IPS DF 6.9 (cell line): ENCODE data around the gene MAD2L2.

Experiments
- DNase-seq: peaks from one replicate; pipeline ENCODE4 v3.0.0-alpha.2; 2013; ENCODE audit warnings: low read depth, low spot score
- H3K27ac ChIP-seq: one replicate; pipeline ENCODE4 v1.5.1; 2013; ENCODE audit warnings: low read length, control low read depth
- H3K27me3 ChIP-seq: 2 replicates; pipeline ENCODE4 v1.6.1; 2013; ENCODE audit warnings: mild to moderate bottlenecking, low read length; ENCODE audit not compliant: control insufficient read depth, insufficient read depth
- H3K36me3 ChIP-seq: 2 replicates; pipeline ENCODE4 v1.6.1; 2013; ENCODE audit warnings: low read length; ENCODE audit not compliant: control insufficient read depth, insufficient read depth
- H3K4me1 ChIP-seq: 2 replicates; pipeline ENCODE4 v1.6.1; 2013; ENCODE audit warnings: low read length; ENCODE audit not compliant: control insufficient read depth, insufficient read depth
- H3K4me3 ChIP-seq: 2 replicates; pipeline ENCODE4 v1.5.1; 2013; ENCODE audit warnings: mild to moderate bottlenecking, low read length
- H3K9me3 ChIP-seq: 2 replicates; pipeline ENCODE4 v1.6.1; 2013; ENCODE audit warnings: low read length, inconsistent platforms; ENCODE audit not compliant: control insufficient read depth, insufficient read depth
- WGBS: extraction: QIAGEN DNeasy Blood & Tissue Kit; methylation state at CpG from one replicate; pipeline ENCODE4 v1.1.7; 2013; ENCODE audit warnings: mixed read lengths, missing lambda C conversion rate; ENCODE audit not compliant: insufficient read length, insufficient coverage; 5-methylcytosine and 5-hydroxymethylcytosine counted together

MAD2L2 gene

DNA sequence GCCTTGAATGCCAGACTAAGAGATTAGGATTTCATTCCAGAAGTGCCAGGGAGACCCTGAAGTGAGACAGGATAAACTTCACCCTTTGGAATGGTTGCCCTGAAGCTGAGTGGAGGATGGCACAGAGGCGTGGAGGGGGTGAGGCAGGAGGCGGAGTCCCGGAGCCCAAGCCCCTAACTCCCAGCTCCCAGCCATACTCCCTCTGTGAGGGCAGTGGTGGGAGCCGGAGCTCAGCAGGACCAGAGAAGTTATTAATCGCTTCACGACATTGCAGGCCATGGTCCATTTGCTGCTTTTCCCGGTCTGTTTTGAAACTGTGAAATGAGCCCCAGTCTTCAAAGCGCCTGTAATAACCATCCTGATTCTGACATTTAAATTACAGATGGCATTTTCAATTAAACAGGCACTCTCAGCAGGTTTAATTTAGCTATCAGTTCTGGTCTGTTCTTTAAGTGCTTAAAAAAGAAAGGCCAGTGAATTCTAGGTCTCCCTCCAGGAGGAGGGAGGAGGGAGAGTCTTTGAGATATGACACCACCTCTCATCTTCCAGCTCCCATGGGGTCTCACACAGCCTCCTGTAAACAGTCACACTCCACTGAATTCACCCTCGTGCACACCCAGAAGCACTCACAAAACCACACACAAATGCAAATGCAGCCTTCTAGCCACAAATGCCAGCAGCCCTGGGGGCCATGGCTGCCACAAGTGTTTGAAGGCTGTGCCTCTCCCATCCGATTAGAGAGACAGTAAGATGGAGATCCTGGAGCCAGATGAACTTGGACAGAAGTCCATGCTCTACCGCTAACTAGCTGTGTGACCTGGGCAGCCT lies 46.4 kb downstream of the MAD2L2 start:
- no peaks in the 10 kb centered on the region for H3K27me3 ChIP-seq
- H3K4me1 ChIP-seq = no peaks in the 10 kb centered on the region
- DNase-seq = no peak
- no peak overlapping the region for H3K4me3 ChIP-seq
- no peaks in the 10 kb centered on the region for H3K36me3 ChIP-seq
- H3K9me3 ChIP-seq = no peaks in the 10 kb centered on the region
- WGBS = no CpG with 5 or more reads among the region's 11 CpGs
- H3K27ac ChIP-seq = no peak overlapping the region

DNA sequence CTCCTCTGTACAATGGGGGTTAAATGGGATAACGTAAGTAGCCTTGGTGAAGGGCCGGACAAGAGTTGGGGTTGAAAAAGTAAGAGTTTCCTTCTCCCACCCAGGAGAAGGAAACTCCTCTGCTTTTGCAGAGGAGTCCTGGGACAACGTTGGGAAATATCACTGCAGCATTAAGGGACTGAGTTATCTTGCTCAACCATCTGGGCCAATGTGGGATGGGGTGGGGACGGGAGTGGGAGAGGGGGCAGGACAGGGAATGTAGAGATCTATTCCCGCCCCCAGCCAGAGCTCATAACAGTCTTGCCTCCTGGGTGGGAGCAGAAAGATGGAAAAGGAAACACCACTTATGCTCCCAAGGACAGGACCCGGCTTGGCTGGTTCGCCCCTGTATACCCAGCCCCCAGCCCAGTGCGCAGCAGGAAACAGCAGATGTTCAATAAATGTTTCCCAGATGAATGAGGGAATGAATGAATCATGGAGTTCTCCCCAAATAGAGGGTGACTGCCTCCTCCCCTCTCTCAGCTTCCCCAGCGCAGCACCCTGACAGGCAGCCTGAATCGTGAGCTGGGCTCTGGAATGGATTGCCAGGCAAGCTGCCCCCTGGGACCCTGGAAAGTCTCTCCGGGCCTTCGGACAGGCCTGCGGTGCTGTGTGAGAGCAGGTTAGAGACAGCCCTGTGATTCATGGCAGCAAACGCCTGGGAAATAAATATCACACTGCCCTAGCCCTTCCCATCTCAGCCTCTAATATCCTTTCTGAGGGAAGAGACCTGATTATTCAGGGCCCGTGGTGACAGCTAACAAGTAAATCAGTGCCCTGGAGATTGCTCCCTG lies 51.5 kb downstream of the MAD2L2 start:
- H3K27ac ChIP-seq = no peak overlapping the region
- no peak for DNase-seq
- H3K4me1 ChIP-seq = no peaks in the 10 kb centered on the region
- no peaks in the 10 kb centered on the region for H3K36me3 ChIP-seq
- no CpG with 5 or more reads among the region's 15 CpGs for WGBS
- no peaks in the 10 kb centered on the region for H3K27me3 ChIP-seq
- H3K9me3 ChIP-seq = no peaks in the 10 kb centered on the region; the same call in 1 of the 2 replicates
- H3K4me3 ChIP-seq = no peak overlapping the region

DNA sequence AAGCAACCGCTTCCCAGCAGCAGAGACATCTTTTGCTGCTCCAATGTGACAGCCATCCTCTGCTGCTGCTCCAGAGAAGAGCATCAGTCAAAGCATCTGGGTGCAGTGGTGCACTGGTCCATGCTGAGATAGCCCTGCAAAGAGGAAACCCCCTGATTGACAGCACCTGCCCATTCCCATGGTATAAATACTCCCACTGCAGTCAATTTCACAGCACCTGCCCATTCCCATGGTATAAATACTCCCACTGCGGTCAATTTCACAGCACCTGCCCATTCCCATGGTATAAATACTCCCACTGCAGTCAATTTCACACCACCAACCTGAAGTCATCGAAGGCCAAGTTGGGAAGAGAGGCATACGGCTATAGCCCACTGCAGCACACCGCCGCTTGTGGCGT lies 52.2 kb downstream of the MAD2L2 start:
- Histone ChIP-seq H3K4me1 (no peaks in the 10 kb centered on the region), H3K4me3 (no peak overlapping the region), H3K27me3 (no peaks in the 10 kb centered on the region), H3K36me3 (no peaks in the 10 kb centered on the region), H3K9me3 (no peaks in the 10 kb centered on the region; the same call in 1 of the 2 replicates), H3K27ac (no peak overlapping the region)
- WGBS = no CpG with 5 or more reads among the region's 7 CpGs
- DNase-seq = no peak

GRCh38 chr1:11626551-11626950 lies 54.4 kb downstream of the MAD2L2 start:
- no peaks in the 10 kb centered on the region for H3K27me3 ChIP-seq

More at GRCh38 chr1:11626551-11626950, 54.4 kb downstream of the MAD2L2 start:
- Histone ChIP-seq H3K27ac (no peak overlapping the region), H3K4me1 (no peaks in the 10 kb centered on the region), H3K9me3 (no peaks in the 10 kb centered on the region; the same call in 1 of the 2 replicates), H3K36me3 (no peaks in the 10 kb centered on the region), H3K4me3 (no peak overlapping the region)
- DNase-seq = no peak
- WGBS = no CpG with 5 or more reads among the region's 3 CpGs
